GM12801 (cell line): ENCODE data around the gene JAKMIP2.

ENCODE experiments used
- CTCF ChIP-seq: IDR thresholded peaks from one replicate; pipeline ENCODE4 v1.5.1; 2011; ENCODE audit warnings: control low read depth; ENCODE audit not compliant: insufficient read length; ENCODE audit errors: extremely low read depth

Gene JAKMIP2

GRCh38 chr5:147558826-147559225, 223.7 kb downstream of the JAKMIP2 start:
- no peak for TF ChIP-seq CTCF

- TF ChIP-seq CTCF, result no peak
These were observed 224.4 kb downstream of the JAKMIP2 start for GRCh38 chr5:147557876-147558745.

- TF ChIP-seq CTCF, result no peak
These were observed 227.4 kb downstream of the JAKMIP2 start for GRCh38 chr5:147555176-147555575.

- TF ChIP-seq CTCF, result no peak
These were observed 228.2 kb downstream of the JAKMIP2 start for GRCh38 chr5:147554261-147554817.

- no peak for TF ChIP-seq CTCF
These were observed 229.6 kb downstream of the JAKMIP2 start for GRCh38 chr5:147552897-147553296.

GRCh38 chr5:147551677-147552076, 230.9 kb downstream of the JAKMIP2 start:
- no peak for TF ChIP-seq CTCF

- TF ChIP-seq CTCF, result no peak
These were observed 234.8 kb downstream of the JAKMIP2 start for GRCh38 chr5:147547730-147548129.
